AG09319 (cell line): ENCODE measurements around the gene SPTBN4.
A peak's percentile ranks its signal among the peaks of the same experiment; 100 is the strongest.

Source experiments
- DNase-seq: peaks from one replicate; pipeline ENCODE4 v3.0.0-alpha.2; 2010; ENCODE audit warnings: low read depth; ENCODE audit errors: extremely low read depth
- CTCF ChIP-seq: IDR thresholded peaks from 2 replicates; pipeline ENCODE4 v1.5.1; 2011; ENCODE audit warnings: low read depth, mild to moderate bottlenecking, inconsistent platforms, low read length, moderate library complexity

Gene SPTBN4

GRCh38 chr19:40611900-40612698, 145.3 kb downstream of the SPTBN4 start:
- no peak for TF ChIP-seq CTCF
- no peak for DNase-seq

DNA sequence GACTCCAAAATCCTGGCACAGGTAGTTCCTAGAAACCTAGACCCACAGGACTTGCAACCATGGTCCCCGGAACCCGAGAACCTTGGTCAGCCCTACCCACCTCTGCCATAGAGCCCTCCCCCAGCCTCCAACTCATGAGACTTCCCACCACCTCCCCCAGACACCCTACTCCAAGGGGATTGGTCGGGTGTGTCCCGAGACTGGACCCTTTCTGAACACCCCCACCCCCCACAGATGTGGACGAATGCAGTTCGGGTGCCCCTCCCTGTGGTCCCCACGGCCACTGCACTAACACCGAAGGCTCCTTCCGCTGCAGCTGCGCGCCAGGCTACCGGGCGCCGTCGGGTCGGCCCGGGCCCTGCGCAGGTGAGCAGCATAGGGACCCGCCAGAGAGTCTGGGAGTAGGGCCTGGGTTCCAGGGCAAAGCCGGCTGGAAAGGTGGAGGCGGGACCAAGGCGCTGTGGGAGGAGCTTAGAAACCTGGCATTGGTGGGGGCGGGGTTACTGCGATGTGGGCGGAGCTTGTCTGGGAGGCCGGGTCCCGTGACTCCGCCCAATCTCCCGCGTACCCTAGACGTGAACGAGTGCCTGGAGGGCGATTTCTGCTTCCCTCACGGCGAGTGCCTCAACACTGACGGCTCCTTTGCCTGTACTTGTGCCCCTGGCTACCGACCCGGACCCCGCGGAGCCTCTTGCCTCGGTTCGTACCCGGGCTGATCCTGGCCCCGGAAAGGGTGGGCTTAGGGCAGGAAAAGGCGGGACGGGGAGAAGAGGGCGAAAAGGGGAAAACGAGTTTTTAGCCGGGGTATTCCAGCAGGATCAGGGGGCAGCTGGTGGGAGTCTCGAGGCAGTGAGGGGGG, 146.3 kb downstream of the SPTBN4 start:
- DNase-seq: no peak
- TF ChIP-seq CTCF: no peak

GRCh38 chr19:40613690-40614621, 147.2 kb downstream of the SPTBN4 start:
- DNase-seq: no peak
- no peak for TF ChIP-seq CTCF

DNA sequence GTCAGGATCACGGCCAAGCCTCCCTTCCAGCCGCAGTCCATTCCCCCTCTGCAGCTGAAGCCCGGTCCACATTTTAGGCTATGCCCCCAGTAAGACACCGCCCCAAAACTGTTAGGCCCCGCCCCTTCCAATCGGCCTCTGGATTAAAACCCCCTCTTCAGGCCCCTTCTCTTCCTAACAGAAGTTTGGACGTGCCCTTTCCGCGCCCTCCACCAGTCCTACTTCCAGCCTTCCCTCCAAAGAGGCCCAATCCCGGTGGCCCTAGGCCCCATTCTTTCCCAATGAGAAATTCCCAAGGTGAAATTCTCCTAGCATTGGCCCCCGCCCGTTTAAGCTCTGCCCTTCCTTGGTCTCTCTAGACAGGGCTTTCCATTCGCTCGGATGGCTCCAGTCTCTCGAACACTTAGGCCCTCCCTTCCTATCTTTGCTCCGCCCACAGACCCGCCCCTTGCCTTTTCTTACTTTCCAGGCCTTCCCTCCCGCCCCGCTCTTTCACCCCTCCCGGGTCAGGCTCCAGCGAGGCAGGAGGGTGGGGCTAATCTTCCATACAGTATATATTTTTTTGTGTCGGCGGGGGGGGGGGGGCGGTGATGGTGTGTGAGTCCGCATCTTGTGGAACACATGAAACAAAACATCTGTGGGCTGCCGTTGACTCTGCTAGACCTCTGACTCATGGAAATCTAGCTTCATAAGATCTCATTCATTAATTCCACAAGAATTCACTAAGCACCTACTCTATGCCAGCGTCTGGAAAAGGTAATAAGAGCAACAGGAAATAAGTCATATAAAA, 148.0 kb downstream of the SPTBN4 start:
- peak; percentile 94 for DNase-seq
- no peak for TF ChIP-seq CTCF

GRCh38 chr19:40616178-40616577, 149.4 kb downstream of the SPTBN4 start:
- no peak for DNase-seq
- TF ChIP-seq CTCF: no peak

- no peak for TF ChIP-seq CTCF
- no peak for DNase-seq
Observed at GRCh38 chr19:40616941-40617340, 150.1 kb downstream of the SPTBN4 start.
